ENCODE results near the gene IL36G.

IL36G gene

DNA sequence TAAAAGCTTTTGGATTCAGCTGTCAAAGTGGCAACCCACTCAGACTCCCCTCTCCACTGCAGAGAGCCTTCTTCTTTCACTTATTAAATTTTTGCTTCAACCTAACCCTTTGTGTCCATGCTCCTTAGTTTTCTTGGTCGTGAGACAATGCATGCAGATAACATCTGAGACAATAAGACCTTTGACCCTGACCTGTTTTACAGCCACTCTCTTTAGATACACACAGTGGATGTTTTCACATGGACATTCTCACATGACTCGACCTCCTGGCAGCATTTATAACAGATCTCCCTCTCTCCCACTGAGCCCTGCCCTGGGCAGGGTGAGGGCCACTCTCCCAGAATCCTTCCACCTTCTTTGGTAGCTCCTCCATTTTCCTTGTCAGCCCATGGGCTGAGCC lies 30.4 kb upstream of the IL36G start:
- Mint-ChIP-seq H3K27me3 (ENCODE audit: low read depth) (peaks cover 29% of the 10 kb centered on the region), H3K4me1 (no peaks in the 10 kb centered on the region), H3K9me3 (no peaks in the 10 kb centered on the region), H3K36me3 (ENCODE audit: low read depth) (no peaks in the 10 kb centered on the region), H3K27ac (no peak overlapping the region), H3K4me3 (no peak overlapping the region)
- TF ChIP-seq, protein P1, sequence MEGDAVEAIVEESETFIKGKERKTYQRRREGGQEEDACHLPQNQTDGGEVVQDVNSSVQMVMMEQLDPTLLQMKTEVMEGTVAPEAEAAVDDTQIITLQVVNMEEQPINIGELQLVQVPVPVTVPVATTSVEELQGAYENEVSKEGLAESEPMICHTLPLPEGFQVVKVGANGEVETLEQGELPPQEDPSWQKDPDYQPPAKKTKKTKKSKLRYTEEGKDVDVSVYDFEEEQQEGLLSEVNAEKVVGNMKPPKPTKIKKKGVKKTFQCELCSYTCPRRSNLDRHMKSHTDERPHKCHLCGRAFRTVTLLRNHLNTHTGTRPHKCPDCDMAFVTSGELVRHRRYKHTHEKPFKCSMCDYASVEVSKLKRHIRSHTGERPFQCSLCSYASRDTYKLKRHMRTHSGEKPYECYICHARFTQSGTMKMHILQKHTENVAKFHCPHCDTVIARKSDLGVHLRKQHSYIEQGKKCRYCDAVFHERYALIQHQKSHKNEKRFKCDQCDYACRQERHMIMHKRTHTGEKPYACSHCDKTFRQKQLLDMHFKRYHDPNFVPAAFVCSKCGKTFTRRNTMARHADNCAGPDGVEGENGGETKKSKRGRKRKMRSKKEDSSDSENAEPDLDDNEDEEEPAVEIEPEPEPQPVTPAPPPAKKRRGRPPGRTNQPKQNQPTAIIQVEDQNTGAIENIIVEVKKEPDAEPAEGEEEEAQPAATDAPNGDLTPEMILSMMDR (IDR thresholded peaks at IDR 0.05; ENCODE audit: unreplicated experiment in 3 of 3), result no peak

DNA sequence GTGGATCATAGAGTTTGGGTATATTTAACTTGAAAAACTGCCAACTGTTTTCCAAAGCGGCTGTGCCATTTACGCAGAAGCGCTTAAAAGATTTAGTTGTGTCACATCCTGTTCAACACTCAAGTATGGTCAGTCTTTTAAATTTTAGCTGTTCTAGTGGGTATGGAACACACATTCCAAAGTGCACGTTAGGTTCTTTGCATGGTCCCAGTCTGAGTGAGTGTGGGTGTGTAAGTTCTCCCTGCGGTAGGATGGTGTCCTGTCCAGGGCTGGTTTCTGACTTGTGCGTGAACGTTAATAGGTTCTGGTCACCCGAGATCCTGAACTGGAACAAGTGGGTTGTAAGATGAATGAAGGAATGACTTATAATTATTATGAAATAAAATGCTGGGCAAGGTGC lies 28.4 kb upstream of the IL36G start:
- Mint-ChIP-seq H3K27me3 (ENCODE audit: low read depth) (peaks cover 34% of the 10 kb centered on the region), H3K4me3 (no peak overlapping the region), H3K36me3 (ENCODE audit: low read depth) (no peaks in the 10 kb centered on the region), H3K9me3 (peaks cover 4% of the 10 kb centered on the region), H3K4me1 (no peaks in the 10 kb centered on the region), H3K27ac (no peak overlapping the region)
- TF ChIP-seq, protein P1 (IDR thresholded peaks at IDR 0.05; ENCODE audit: unreplicated experiment in 3 of 3), result no peak

DNA sequence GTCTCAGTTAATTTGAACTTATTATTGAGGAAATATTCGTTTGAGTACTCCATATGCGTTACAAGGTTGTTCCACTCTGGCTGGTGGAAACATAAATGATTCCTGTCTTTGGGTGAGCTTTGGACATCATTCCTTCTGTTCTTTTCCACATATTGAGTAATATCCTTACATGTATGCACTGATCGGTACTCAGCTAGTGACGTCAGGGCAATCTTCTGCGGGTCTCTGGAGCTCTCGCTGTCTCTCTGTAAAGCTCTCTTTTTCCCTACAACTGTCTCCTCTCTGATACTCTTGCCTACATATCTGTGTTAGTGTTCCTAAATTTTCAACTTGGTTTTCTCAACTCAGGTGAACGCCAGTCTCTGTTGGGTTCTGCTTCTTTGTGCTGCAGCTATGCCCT lies 23.4 kb upstream of the IL36G start:
- Mint-ChIP-seq H3K9me3 (peaks cover 4% of the 10 kb centered on the region), H3K4me1 (no peaks in the 10 kb centered on the region), H3K36me3 (ENCODE audit: low read depth) (no peaks in the 10 kb centered on the region), H3K27ac (no peak overlapping the region), H3K27me3 (ENCODE audit: low read depth) (peaks cover 25% of the 10 kb centered on the region), H3K4me3 (no peak overlapping the region)
- TF ChIP-seq, protein P1 (IDR thresholded peaks at IDR 0.05; ENCODE audit: unreplicated experiment in 3 of 3), result no peak

DNA sequence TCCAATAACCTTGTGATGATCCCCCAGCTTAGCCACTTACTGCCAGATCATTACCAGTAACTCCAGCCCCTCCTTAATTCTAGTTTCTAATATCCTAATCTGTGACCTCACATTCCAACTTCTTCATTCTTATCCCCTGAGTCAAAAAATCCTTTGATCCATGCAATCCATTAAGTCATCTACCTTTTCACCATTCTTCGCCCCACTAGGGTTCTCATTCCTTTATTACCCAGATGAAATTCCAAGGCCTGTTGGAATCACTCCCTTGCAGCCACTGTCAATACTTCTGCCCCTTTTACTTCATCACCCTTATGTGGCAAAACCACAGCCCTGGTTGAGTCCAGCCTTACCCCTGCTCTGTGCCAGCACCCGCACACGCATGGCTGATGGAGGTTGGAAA lies 20.3 kb upstream of the IL36G start:
- peaks cover 5% of the 10 kb centered on the region for H3K27me3 Mint-ChIP-seq (ENCODE audit: low read depth)
- peaks cover 4% of the 10 kb centered on the region for H3K9me3 Mint-ChIP-seq
- TF ChIP-seq, protein P1 (IDR thresholded peaks at IDR 0.05; ENCODE audit: unreplicated experiment in 3 of 3), result no peak
- H3K27ac Mint-ChIP-seq, result no peak overlapping the region
- H3K4me3 Mint-ChIP-seq, result no peak overlapping the region
- no peaks in the 10 kb centered on the region for H3K36me3 Mint-ChIP-seq (ENCODE audit: low read depth)
- H3K4me1 Mint-ChIP-seq, result no peaks in the 10 kb centered on the region

DNA sequence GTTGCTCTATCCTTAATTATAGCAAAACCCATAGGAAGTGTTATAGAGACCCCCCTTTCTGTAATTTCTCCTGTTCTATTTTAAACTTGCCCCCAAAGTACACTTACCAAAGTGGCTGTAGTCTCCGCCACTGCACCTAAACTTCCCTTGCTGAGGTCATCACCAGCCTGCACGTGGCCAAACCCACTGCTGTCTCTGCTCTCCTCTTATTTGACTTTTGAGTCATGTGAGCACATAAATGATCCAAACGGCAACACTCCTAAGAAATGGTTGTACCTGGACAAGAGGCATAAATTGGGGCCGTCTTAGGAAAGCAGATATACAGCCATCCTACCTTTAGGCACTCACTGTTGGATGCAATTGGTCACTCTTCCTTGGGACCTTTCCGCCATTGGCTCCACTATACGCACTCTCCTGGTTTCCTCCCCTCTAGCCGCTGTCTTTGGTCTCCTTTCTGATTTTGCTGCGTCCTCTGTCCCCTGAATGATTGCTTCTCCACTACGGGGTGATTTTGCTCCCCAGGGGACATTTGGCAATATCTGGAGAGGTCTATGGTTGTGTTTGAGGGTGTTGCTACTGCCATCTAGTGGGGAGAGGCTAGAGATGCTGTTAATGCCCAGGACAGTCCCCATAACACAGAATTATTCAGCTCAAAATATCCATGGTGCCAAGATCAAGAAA lies 19.2 kb upstream of the IL36G start:
- Mint-ChIP-seq H3K27ac (no peak overlapping the region), H3K36me3 (ENCODE audit: low read depth) (no peaks in the 10 kb centered on the region), H3K4me1 (no peaks in the 10 kb centered on the region), H3K4me3 (no peak overlapping the region), H3K27me3 (ENCODE audit: low read depth) (peaks cover 6% of the 10 kb centered on the region), H3K9me3 (no peaks in the 10 kb centered on the region)
- TF ChIP-seq, protein P1 (IDR thresholded peaks at IDR 0.05; ENCODE audit: unreplicated experiment in 3 of 3), result peak; percentile 68 to 82 (median 81)

DNA sequence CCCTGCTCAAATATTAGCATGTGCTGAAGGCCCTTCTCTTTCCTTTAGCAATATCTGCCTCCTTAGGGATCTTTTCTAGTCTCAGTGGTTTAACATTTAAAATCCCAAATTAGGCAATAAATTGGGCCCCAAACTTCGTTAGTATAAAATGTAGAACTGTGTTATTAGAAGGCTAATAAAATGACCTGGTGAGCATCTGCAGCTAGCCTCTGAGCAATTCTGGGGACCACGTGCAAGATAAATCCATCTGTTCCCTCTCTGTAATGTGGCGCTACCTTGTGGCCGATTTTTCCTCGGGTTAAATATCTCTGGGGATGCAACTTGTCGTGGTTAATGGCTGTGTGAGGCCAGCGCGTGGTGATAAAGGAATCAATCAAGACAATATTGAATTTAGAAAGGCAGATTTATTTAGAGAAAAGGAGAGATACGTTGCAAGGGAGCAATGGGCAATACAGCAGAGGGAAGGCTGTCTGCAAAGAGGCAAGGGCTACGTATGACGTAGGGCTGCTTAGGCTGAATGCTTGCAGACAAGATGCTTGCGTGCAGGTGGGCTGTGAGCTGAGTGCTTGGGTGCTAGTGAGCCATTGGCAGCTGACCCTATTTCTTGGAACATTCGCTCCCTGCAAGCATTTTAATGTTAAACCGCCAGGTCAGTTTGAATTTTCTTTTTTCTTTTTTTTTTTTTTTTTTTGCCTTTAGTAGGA lies 18.5 kb upstream of the IL36G start:
- no peaks in the 10 kb centered on the region for H3K36me3 Mint-ChIP-seq (ENCODE audit: low read depth)
- TF ChIP-seq, protein P1 (IDR thresholded peaks at IDR 0.05; ENCODE audit: unreplicated experiment in 3 of 3), result peak in 1 of 3 experiments; percentile 43
- H3K4me1 Mint-ChIP-seq, result no peaks in the 10 kb centered on the region
- H3K27me3 Mint-ChIP-seq (ENCODE audit: low read depth), result peaks cover 12% of the 10 kb centered on the region
- H3K27ac Mint-ChIP-seq, result no peak overlapping the region
- H3K4me3 Mint-ChIP-seq, result no peak overlapping the region
- H3K9me3 Mint-ChIP-seq, result no peaks in the 10 kb centered on the region

All from nephron (organoid).